ENCODE data around the gene MEX3C.

MEX3C gene

DNA sequence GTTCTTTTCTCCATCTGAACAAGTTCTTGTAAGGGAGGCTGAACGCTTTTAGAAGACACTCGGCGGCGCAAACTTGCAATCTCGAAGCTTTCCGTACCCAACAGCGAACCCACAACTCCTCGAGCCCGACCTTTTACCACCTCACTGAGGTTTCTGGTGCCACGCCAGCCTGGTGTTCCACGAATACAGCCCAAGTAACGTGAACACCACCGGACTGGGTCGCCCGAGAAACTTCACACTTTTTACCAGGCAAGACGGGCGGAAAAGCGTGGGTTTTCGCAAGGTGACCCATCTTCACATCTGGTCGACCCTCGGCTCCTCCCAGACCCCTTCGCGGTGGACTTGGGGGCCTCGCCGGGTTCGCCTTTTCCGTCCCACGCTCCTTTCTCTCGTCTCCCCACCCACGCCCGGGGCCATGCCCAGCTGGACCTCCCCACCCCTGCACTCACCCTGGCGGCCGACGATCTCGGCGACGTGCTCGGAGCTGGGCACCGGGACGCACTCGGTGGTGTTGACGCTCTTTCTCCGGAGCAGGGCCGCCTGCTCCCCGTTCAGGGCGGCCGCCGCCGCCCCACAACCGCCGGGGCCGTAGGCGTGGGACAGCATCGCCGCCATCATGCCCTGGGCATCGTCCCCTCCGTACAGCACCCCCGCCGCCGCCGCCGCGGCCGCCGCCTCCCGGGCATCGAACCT lies 1.2 kb downstream of the MEX3C start:
- DNase-seq (ENCODE audit: low read depth): peak; percentile 46
- TF ChIP-seq, protein P1, sequence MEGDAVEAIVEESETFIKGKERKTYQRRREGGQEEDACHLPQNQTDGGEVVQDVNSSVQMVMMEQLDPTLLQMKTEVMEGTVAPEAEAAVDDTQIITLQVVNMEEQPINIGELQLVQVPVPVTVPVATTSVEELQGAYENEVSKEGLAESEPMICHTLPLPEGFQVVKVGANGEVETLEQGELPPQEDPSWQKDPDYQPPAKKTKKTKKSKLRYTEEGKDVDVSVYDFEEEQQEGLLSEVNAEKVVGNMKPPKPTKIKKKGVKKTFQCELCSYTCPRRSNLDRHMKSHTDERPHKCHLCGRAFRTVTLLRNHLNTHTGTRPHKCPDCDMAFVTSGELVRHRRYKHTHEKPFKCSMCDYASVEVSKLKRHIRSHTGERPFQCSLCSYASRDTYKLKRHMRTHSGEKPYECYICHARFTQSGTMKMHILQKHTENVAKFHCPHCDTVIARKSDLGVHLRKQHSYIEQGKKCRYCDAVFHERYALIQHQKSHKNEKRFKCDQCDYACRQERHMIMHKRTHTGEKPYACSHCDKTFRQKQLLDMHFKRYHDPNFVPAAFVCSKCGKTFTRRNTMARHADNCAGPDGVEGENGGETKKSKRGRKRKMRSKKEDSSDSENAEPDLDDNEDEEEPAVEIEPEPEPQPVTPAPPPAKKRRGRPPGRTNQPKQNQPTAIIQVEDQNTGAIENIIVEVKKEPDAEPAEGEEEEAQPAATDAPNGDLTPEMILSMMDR (IDR thresholded peaks at IDR 0.05; ENCODE audit: insufficient read depth, low read depth, low read length, missing control alignments): no peak
- H3K4me3 ChIP-seq (ENCODE audit: low read depth, low read length): peak overlapping the region; percentile 64

DNA sequence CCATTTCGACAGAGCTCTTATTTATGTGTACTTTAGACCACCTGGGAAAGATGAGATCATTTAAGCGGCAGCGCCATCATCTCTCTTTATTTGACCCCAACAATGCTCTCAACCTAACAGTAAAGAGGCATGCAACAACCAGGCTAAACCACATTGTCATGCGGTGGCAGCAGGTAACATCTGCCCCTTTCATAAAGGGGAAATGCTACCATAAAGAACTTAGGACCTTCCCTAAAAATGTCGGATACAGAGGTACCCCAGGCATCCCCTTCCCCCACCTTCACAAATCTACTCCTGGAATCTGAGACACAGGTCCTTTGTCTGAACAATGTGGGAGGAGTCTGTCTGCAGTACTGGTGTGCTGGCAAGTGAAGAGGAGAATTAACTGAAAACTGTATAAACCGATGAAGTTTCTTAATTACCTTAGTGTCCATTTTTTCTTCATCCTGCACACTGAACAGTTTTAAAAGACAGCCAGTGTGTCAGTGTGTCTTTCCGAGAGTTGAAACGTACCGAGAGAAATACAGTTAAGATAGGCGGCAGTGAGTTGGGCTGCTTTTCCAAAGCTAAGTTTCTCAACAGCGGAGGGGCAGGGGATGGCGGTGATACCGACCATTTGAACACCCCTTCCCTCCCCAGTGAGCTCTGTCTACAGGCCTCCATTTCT lies 1.9 kb downstream of the MEX3C start:
- DNase-seq (ENCODE audit: low read depth): peak; percentile 67
- TF ChIP-seq, protein P1 (IDR thresholded peaks at IDR 0.05; ENCODE audit: insufficient read depth, low read depth, low read length, missing control alignments): no peak
- peak overlapping the region; percentile 64 for H3K4me3 ChIP-seq (ENCODE audit: low read depth, low read length)

GRCh38 chr18:51195086-51195450 lies 2.4 kb downstream of the MEX3C start:
- H3K4me3 ChIP-seq (ENCODE audit: low read depth, low read length): peak overlapping the region; percentile 64
- TF ChIP-seq, protein P1 (IDR thresholded peaks at IDR 0.05; ENCODE audit: insufficient read depth, low read depth, low read length, missing control alignments): no peak
- no peak for DNase-seq (ENCODE audit: low read depth)

- TF ChIP-seq, protein P1 (IDR thresholded peaks at IDR 0.05; ENCODE audit: insufficient read depth, low read depth, low read length, missing control alignments): no peak
- peak; percentile 33 for DNase-seq (ENCODE audit: low read depth)
- H3K4me3 ChIP-seq (ENCODE audit: low read depth, low read length): peak overlapping the region; percentile 64
Observed at GRCh38 chr18:51194604-51195003, 2.9 kb downstream of the MEX3C start.

GRCh38 chr18:51193621-51194287 lies 3.7 kb downstream of the MEX3C start:
- no peak for DNase-seq (ENCODE audit: low read depth)
- TF ChIP-seq, protein P1 (IDR thresholded peaks at IDR 0.05; ENCODE audit: insufficient read depth, low read depth, low read length, missing control alignments): no peak
- H3K4me3 ChIP-seq (ENCODE audit: low read depth, low read length): peak overlapping the region; percentile 64

DNA sequence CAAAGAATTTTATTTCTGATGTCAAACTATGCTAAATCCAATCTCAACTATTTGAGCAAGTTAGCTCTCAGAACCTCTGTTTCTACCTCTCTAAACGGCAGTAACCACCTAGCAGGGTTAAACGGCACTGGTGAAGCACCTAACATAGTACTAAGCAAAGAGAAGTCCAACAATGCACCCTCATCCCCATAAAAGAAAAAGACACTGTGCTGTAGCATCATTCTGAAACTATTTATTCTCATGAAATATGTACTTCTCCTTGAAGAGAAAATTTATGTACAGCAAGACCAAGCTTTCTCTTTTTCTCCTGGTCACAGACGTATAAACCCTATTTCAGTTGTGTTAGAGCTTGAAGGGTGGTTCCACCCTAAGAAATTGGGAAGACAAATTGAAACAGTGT lies 4.8 kb downstream of the MEX3C start:
- H3K4me3 ChIP-seq (ENCODE audit: low read depth, low read length): peak overlapping the region; percentile 64
- peak; percentile 31 for DNase-seq (ENCODE audit: low read depth)
- TF ChIP-seq, protein P1 (IDR thresholded peaks at IDR 0.05; ENCODE audit: insufficient read depth, low read depth, low read length, missing control alignments): no peak

All from GM12865 (cell line).